ENCODE data around the gene BMP7.

Gene BMP7

GRCh38 chr20:57157106-57157691 is 109.2 kb downstream of the BMP7 start:
- no peak for TF ChIP-seq CTCF (IDR thresholded peaks at IDR 0.05; ENCODE audit: low read depth, low read length)
- no peak for DNase-seq (ENCODE audit: extremely low read depth, low read depth)

DNA sequence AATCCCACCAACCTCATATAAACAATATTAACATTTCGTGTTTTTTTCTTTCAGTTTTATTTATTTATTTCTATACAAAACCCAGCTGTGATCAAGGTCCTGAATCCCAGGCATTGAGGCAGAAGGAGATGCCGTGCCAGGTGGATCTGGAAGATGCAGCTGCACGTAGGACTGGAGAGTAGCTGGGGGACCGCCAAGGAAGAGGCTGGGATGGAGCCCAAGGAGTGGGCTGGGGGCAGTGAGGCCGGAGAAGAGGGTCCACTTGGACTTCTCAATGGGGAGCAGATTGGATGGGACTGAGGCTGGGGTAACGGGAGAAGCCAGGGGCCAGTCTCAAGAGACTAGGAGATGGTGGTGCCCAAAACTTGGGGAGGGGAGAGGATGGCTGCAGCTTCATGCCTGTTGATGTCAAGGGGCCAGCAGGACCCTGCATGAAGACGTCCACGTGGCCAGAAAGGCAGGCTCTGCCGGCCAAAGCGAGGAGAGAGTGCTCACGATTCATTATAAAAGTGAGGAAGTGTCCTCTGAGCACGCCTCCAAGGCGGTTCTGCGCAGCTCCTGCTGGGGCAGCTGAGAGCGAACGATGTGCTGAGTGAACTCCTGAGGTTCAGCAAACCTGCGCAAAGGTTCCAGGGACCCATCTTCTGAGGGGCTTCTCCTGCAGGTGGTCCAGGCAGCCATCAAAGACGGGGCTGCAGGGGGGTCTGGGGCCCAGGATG is 110.3 kb downstream of the BMP7 start:
- TF ChIP-seq CTCF (IDR thresholded peaks at IDR 0.05; ENCODE audit: low read depth, low read length) = no peak
- DNase-seq (ENCODE audit: extremely low read depth, low read depth) = no peak

DNA sequence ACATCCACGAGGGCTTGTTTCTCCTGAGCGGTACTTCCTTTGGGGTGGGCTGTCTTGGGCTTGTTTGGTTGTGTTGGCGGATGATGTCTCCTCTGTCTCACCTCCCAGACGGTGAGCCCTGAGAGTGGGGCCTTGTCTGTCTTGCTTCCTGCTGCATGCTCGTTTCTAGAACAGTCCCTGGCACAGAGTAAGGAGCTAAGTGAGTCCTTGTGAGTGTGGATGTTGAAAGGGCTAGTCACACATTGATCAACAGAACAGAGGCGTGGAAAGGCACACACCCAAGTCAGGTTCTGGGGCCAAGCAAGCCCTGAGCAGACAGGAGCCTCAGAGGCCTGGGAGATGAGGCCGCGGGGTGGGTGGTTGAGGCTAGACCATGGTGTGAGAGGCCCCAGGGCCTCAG is 111.0 kb downstream of the BMP7 start:
- DNase-seq (ENCODE audit: extremely low read depth, low read depth) = no peak
- TF ChIP-seq CTCF (IDR thresholded peaks at IDR 0.05; ENCODE audit: low read depth, low read length) = no peak

- DNase-seq (ENCODE audit: extremely low read depth, low read depth) = no peak
- TF ChIP-seq CTCF (IDR thresholded peaks at IDR 0.05; ENCODE audit: low read depth, low read length) = no peak
Observed at GRCh38 chr20:57153238-57153905, 113.1 kb downstream of the BMP7 start.

GRCh38 chr20:57152557-57152956 is 113.9 kb downstream of the BMP7 start:
- DNase-seq (ENCODE audit: extremely low read depth, low read depth) = no peak
- TF ChIP-seq CTCF (IDR thresholded peaks at IDR 0.05; ENCODE audit: low read depth, low read length) = no peak

DNA sequence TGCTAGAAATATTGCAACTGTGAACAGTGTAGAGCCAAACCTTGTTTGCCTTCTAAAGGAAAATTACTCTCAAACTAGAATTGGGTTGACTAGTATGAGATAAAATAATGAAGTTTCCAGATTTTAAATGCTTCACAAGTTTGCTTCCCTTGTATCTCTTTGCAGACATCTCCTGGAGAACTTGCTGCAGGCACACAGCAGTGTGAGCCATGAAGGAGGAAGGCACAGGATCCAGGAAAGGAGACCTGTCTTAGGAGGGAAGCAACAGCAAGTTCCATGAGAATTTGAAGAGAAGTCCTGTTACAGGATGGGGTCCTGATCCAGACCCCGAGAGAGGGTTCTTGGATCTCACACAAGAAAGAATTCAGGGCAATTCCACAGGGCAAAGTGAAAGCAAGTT is 115.9 kb downstream of the BMP7 start:
- DNase-seq (ENCODE audit: extremely low read depth, low read depth) = no peak
- TF ChIP-seq CTCF (IDR thresholded peaks at IDR 0.05; ENCODE audit: low read depth, low read length) = no peak

DNA sequence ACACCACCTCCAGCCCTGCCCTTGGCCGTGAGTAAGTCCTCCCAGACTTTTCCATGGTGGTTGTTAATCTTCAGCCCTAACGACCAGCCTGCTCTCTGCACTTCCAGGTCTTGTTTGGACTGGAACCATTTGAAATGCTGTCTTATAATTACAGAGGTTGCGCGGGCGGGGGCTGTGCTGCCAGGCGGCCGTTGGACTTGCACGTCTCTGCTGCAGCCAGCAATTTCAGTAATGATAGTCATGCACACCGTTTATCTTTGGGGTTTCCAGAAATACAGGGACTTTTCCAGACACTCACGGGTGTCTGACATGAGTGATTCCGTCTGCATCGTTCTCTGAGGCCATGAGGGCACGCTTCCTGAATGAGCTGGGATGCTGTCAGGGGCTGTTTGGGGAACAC is 118.2 kb downstream of the BMP7 start:
- DNase-seq (ENCODE audit: extremely low read depth, low read depth) = no peak
- no peak for TF ChIP-seq CTCF (IDR thresholded peaks at IDR 0.05; ENCODE audit: low read depth, low read length)

All from AG09319 (cell line).